Thyroid gland (tissue), 4 donors: ENCODE data around the gene HTR2A. TPM values are rescaled to one million over a fixed set of nuclear protein-coding genes. Genes with fewer than 3 reads are reported as not detected.

ENCODE experiments used
- DNase-seq, 2 donors: peaks; one replicate each; pipeline ENCODE4 v3.0.0-alpha.2; 2019
- H3K27ac ChIP-seq, 3 donors: fragments of 200-600 bp; sonication (generic); 1 replicate in 2 of 3; 2 replicates in 1 of 3; pipeline ENCODE4 v1.5.1; 2016 to 2019; ENCODE audit warnings: mild to moderate bottlenecking in 1 of 3, moderate library complexity in 1 of 3
- H3K27me3 ChIP-seq: fragments of 200-600 bp; sonication (generic); one replicate; pipeline ENCODE4 v1.5.1; 2019
- H3K36me3 ChIP-seq, 2 donors: fragments of 200-600 bp; sonication (generic); one replicate each; pipeline ENCODE4 v1.5.1; 2016 to 2019
- H3K4me1 ChIP-seq, 2 donors: fragments of 200-600 bp; sonication (generic); one replicate each; pipeline ENCODE4 v1.5.1; 2017 to 2019
- H3K4me3 ChIP-seq, 3 donors: fragments of 200-600 bp; sonication (generic); replicated peaks in 1 of 3; 1 replicate in 2 of 3; 2 replicates in 1 of 3; pipeline ENCODE4 v1.5.1; 2016; ENCODE audit warnings: mild to moderate bottlenecking in 1 of 3
- H3K9me3 ChIP-seq: fragments of 200-600 bp; sonication (generic); one replicate; pipeline ENCODE4 v1.5.1; 2017
- POLR2A ChIP-seq, 2 donors: fragments of 450-650 bp; IDR thresholded peaks; one replicate each; pipeline ENCODE4 v1.6.1; 2017; ENCODE audit warnings: antibody characterized with exemption in 2 of 2, mild to moderate bottlenecking in 2 of 2, moderate library complexity in 1 of 2
- WGBS, 2 donors: methylation state at CpG; one replicate each; pipeline ENCODE4 v1.1.5; 2017; 5-methylcytosine and 5-hydroxymethylcytosine counted together
- intact Hi-C: fragments of 100-400 bp; cut with DNase I; formaldehyde crosslinking; loops from one replicate; pipeline ENCODE4 v1.15.1; 2023
- total RNA-seq, 4 donors: library from RNA; depleted of rRNA; stranded (reverse); fragments of >200 nt; gene quantifications; one replicate each; pipeline ENCODE4 v1.2.3, GENCODE V29; 2016
- TF ChIP-seq, protein P1 (sequence below), 6 experiments: fragments of 200-600 bp in 3 of 6; fragments of 450-650 bp in 3 of 6; sonication (generic) in 3 of 6; IDR thresholded peaks; one replicate each; pipeline ENCODE4 v1.5.1; 2016 to 2019; ENCODE audit warnings: antibody characterized with exemption in 6 of 6, mild to moderate bottlenecking in 2 of 6, inconsistent platforms in 1 of 6, moderate library complexity in 1 of 6

Gene HTR2A
- total RNA-seq, 4 donors from 2014 or later: 0.22 TPM; not detected in 3

DNA sequence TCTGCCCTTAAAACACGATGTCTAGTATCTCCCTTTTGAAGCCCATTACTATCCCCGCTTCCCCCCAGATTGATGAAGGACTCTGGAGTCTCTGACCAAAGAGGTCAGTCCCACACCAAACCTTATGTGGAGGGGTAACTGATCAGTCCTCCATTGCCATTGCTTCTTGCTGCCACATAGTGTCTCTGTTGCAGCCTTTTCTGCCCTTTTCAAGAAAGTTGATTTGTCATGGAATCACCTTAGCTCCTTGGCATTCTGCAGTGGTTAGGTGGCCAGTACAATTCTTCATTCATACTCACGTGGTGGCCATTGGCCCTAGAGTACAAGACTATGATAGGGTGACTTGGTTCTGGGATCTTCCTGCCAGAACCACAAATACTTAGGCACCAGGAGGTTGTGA, 8.4 kb upstream of the HTR2A start:
- WGBS, 2 donors: 75 to 85% methylated on average over 3 of the region's 3 CpGs
- DNase-seq: no peak
- TF ChIP-seq, protein P1, sequence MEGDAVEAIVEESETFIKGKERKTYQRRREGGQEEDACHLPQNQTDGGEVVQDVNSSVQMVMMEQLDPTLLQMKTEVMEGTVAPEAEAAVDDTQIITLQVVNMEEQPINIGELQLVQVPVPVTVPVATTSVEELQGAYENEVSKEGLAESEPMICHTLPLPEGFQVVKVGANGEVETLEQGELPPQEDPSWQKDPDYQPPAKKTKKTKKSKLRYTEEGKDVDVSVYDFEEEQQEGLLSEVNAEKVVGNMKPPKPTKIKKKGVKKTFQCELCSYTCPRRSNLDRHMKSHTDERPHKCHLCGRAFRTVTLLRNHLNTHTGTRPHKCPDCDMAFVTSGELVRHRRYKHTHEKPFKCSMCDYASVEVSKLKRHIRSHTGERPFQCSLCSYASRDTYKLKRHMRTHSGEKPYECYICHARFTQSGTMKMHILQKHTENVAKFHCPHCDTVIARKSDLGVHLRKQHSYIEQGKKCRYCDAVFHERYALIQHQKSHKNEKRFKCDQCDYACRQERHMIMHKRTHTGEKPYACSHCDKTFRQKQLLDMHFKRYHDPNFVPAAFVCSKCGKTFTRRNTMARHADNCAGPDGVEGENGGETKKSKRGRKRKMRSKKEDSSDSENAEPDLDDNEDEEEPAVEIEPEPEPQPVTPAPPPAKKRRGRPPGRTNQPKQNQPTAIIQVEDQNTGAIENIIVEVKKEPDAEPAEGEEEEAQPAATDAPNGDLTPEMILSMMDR (IDR thresholded peaks at IDR 0.05): no peak
- TF ChIP-seq POLR2A (IDR thresholded peaks at IDR 0.05): no peak
- no peaks in the 10 kb centered on the region for H3K9me3 ChIP-seq
- no peak overlapping the region for H3K4me3 ChIP-seq
- no peak overlapping the region for H3K27ac ChIP-seq
- no peaks in the 10 kb centered on the region for H3K27me3 ChIP-seq
- no peaks in the 10 kb centered on the region for H3K36me3 ChIP-seq
- intact Hi-C loops: no loop called here
- no peaks in the 10 kb centered on the region for H3K4me1 ChIP-seq

DNA sequence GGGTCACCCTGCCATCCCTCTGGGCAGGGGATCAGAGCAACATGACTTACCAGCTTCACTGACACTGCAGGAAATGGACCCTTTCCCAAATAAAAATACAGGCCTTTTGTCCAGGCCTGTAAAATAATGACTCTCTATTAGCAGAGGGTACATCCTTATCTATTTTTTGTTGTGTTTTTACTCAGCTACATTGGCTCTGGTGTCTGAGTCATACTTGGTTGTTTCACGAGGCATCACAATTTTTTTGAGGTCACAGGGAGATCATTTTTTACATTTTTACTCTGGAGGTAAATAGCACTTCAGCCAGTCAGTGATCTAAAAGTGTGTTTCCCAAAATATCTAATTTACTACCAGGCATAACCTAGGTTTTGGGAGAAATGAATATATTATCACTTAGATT, 6.9 kb upstream of the HTR2A start:
- H3K27me3 ChIP-seq: no peaks in the 10 kb centered on the region
- WGBS, 2 donors: 61 to 68% methylated on average over 1 of the region's 1 CpG
- intact Hi-C loops: no loop called here
- no peaks in the 10 kb centered on the region for H3K36me3 ChIP-seq
- no peak overlapping the region for H3K4me3 ChIP-seq
- no peak overlapping the region for H3K27ac ChIP-seq
- no peak for DNase-seq
- H3K4me1 ChIP-seq: no peaks in the 10 kb centered on the region
- H3K9me3 ChIP-seq: no peaks in the 10 kb centered on the region
- TF ChIP-seq POLR2A (IDR thresholded peaks at IDR 0.05): no peak
- TF ChIP-seq, protein P1 (IDR thresholded peaks at IDR 0.05): no peak

DNA sequence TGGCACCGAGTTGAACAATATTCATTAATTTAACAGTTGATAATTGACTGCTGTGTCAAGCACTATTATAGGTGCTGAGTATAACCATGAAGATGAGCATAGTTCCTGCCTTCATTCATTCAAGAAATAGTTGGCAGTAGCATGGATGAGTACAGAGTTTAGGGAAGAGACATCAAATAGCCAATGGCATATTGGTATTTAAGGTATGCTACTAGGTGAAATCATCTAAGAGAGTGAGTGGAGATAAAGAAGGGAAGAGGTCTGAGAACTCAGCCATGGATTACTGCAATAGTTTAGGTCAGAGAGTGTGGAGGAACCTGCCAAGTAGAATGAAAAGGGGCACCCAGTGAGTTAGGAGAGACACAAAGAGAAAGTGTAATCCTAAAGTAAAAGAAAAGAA, 4.9 kb upstream of the HTR2A start:
- TF ChIP-seq POLR2A (IDR thresholded peaks at IDR 0.05): no peak
- TF ChIP-seq, protein P1 (IDR thresholded peaks at IDR 0.05): no peak
- H3K27ac ChIP-seq: no peak overlapping the region
- no peak for DNase-seq
- H3K27me3 ChIP-seq: no peaks in the 10 kb centered on the region
- WGBS, 2 donors: 87 to 93% methylated on average over 1 of the region's 1 CpG
- no peaks in the 10 kb centered on the region for H3K9me3 ChIP-seq
- no peaks in the 10 kb centered on the region for H3K36me3 ChIP-seq
- intact Hi-C loops: no loop called here
- H3K4me3 ChIP-seq: no peak overlapping the region
- no peaks in the 10 kb centered on the region for H3K4me1 ChIP-seq

DNA sequence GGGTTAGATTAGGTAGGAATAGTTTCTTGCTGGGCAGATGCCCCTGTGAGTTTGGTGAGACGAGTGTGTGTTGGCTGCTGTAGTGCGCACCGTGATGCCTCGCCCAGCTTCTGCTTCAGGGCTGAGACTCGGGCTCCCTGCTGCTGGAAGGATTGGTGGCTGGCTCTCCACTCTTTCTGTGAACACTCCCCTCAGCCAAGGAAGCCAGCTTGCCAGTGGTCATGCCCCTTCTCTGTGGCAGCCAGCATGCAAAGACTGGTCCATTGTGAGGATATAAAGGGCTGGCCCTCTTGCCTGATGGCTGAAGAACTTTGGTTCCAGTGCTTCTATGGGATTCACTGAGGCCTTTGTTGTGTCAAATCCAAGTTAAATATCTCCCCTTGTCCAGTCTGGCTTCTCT, 2.9 kb upstream of the HTR2A start:
- 89 to 91% methylated on average over 5 of the region's 5 CpGs for WGBS, 2 donors
- no peaks in the 10 kb centered on the region for H3K4me1 ChIP-seq
- no peaks in the 10 kb centered on the region for H3K36me3 ChIP-seq
- no peak overlapping the region for H3K4me3 ChIP-seq
- no peak for DNase-seq
- intact Hi-C loops: no loop called here
- no peaks in the 10 kb centered on the region for H3K9me3 ChIP-seq
- TF ChIP-seq, protein P1 (IDR thresholded peaks at IDR 0.05): no peak
- no peak for TF ChIP-seq POLR2A (IDR thresholded peaks at IDR 0.05)
- no peaks in the 10 kb centered on the region for H3K27me3 ChIP-seq
- H3K27ac ChIP-seq: no peak overlapping the region

DNA sequence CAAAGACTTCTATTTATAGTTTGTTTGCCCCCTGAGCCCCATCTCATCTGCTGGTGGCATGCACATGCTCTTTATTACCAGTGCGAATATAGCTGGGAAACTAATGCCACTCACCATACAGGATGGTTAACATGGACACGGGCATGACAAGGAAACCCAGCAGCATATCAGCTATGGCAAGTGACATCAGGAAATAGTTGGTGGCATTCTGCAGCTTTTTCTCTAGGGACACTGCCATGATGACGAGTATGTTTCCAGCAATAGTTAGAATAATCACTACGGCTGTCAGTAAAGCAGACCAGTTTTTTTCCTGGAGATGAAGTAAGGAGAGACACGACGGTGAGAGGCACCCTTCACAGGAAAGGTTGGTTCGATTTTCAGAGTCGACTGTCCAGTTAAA, 1.5 kb downstream of the HTR2A start:
- Histone ChIP-seq H3K9me3 (no peaks in the 10 kb centered on the region), H3K36me3 (no peaks in the 10 kb centered on the region), H3K4me1 (peaks cover 0 to 12% of the 10 kb centered on the region in 2 donors), H3K27ac (no peak overlapping the region), H3K27me3 (no peaks in the 10 kb centered on the region), H3K4me3 (no peak overlapping the region)
- intact Hi-C loops: no loop called here
- TF ChIP-seq, protein P1 (IDR thresholded peaks at IDR 0.05): no peak
- TF ChIP-seq POLR2A (IDR thresholded peaks at IDR 0.05): no peak
- DNase-seq: no peak
- 72 to 78% methylated on average over 8 of the region's 8 CpGs for WGBS, 2 donors
